ENCODE data around the gene PREB. TPM values are rescaled to one million over a fixed set of nuclear protein-coding genes. Genes with fewer than 3 reads are reported as not detected.

The PREB gene
- total RNA-seq, 2 donors from 2014 or later, result 42.7 to 72.1 TPM

- intact Hi-C loops (cut with DNase I), result no loop called here
- Histone ChIP-seq H3K4me3 (no peak overlapping the region), H3K27ac (no peak overlapping the region), H3K9ac (ENCODE audit: low read depth in 2 of 2, low read length in 2 of 2) (no peak overlapping the region), H3K36me3 (no peaks in the 10 kb centered on the region), H3K27me3 (no peaks in the 10 kb centered on the region), H3K4me1 (no peaks in the 10 kb centered on the region), H3K9me3 (no peaks in the 10 kb centered on the region)
- DNase-seq, result no peak
- no peak for TF ChIP-seq CTCF (IDR thresholded peaks at IDR 0.05)
These were observed 5.5 kb downstream of the PREB start for GRCh38 chr2:27128668-27129571.

- intact Hi-C loops (cut with DNase I), result no loop called here
- H3K9me3 ChIP-seq, result no peaks in the 10 kb centered on the region
- DNase-seq, result no peak
- H3K27ac ChIP-seq, result no peak overlapping the region
- no peaks in the 10 kb centered on the region for H3K36me3 ChIP-seq
- H3K27me3 ChIP-seq, result no peaks in the 10 kb centered on the region
- no peak overlapping the region for H3K9ac ChIP-seq (ENCODE audit: low read depth in 2 of 2, low read length in 2 of 2)
- H3K4me1 ChIP-seq, result no peaks in the 10 kb centered on the region
- no peak for TF ChIP-seq CTCF (IDR thresholded peaks at IDR 0.05)
- no peak overlapping the region for H3K4me3 ChIP-seq
These were observed 6.4 kb downstream of the PREB start for GRCh38 chr2:27127883-27128667.

- Histone ChIP-seq H3K9me3 (no peaks in the 10 kb centered on the region), H3K27me3 (no peaks in the 10 kb centered on the region), H3K9ac (ENCODE audit: low read depth in 2 of 2, low read length in 2 of 2) (no peak overlapping the region), H3K36me3 (no peaks in the 10 kb centered on the region), H3K4me1 (no peaks in the 10 kb centered on the region), H3K27ac (no peak overlapping the region), H3K4me3 (no peak overlapping the region)
- DNase-seq, result no peak
- TF ChIP-seq CTCF (IDR thresholded peaks at IDR 0.05), result no peak
- intact Hi-C loops (cut with DNase I), result no loop called here
These were observed 8.2 kb downstream of the PREB start for GRCh38 chr2:27126252-27126710.

- Histone ChIP-seq H3K27ac (no peak overlapping the region), H3K4me3 (no peak overlapping the region), H3K9me3 (no peaks in the 10 kb centered on the region), H3K36me3 (no peaks in the 10 kb centered on the region), H3K9ac (ENCODE audit: low read depth in 2 of 2, low read length in 2 of 2) (no peak overlapping the region), H3K4me1 (no peaks in the 10 kb centered on the region), H3K27me3 (no peaks in the 10 kb centered on the region)
- intact Hi-C loops (cut with DNase I), result no loop called here
- no peak for DNase-seq
- TF ChIP-seq CTCF (IDR thresholded peaks at IDR 0.05), result no peak
These were observed 9.3 kb downstream of the PREB start for GRCh38 chr2:27125104-27125503.

- peak; percentile 74 for DNase-seq
- intact Hi-C loops (cut with DNase I), result no loop called here
- no peak for TF ChIP-seq CTCF (IDR thresholded peaks at IDR 0.05)
These were observed 10.9 kb downstream of the PREB start, which contains the start of gene ABHD1 for GRCh38 chr2:27123302-27124150. TSS of gene ABHD1 (plus strand) at chr2:27123815. CDS start at chr2:27123949, 134 bp downstream.

More at GRCh38 chr2:27123302-27124150, 10.9 kb downstream of the PREB start, which contains the start of gene ABHD1:
- Histone ChIP-seq H3K9ac (ENCODE audit: low read depth in 2 of 2, low read length in 2 of 2) (peak within 1 kb of the TSS; percentile 64 to 67), H3K36me3 (no peaks in the 10 kb centered on the region), H3K4me1 (no peaks in the 10 kb centered on the region), H3K27me3 (peaks cover 10% of the 10 kb centered on the region), H3K27ac (no peak within 1 kb of the TSS), H3K4me3 (peak within 1 kb of the TSS; percentile 56), H3K9me3 (no peaks in the 10 kb centered on the region)

Measured in colonic mucosa (tissue), 4 donors.